NCI-H2171 treated with DMSO at 0.1 percent for 48 hours (cell line): Measurements from ENCODE around the gene NABP1.
"Not testable (repeated sequence)": the region's sequence is repeated elsewhere in the genome, so short reads cannot be mapped to it uniquely, and the experiment has no call there.

ENCODE experiments used
- DNase-seq: peaks from one replicate; lab custom pipeline; 2025; lab: John Stamatoyannopoulos, UW

Gene NABP1

GRCh38 chr2:191677646-191678436 is at the start of gene NABP1:
TSS of gene NABP1 (plus strand) at chr2:191678136. CDS start at chr2:191678615, 479 bp downstream.
- DNase-seq, result peak; percentile 97

- DNase-seq, result no peak
These were observed 48.9 kb upstream of the NABP1 start for GRCh38 chr2:191629001-191629453.

- DNase-seq, result no peak
These were observed 47.8 kb upstream of the NABP1 start for GRCh38 chr2:191629976-191630712.

GRCh38 chr2:191631754-191632153 is 46.2 kb upstream of the NABP1 start:
- DNase-seq, result peak; percentile 31

GRCh38 chr2:191632426-191632825 is 45.5 kb upstream of the NABP1 start:
- DNase-seq, result no peak

- no peak for DNase-seq
These were observed 43.1 kb upstream of the NABP1 start for GRCh38 chr2:191634791-191635190.

GRCh38 chr2:191635333-191636234 is 42.4 kb upstream of the NABP1 start:
- DNase-seq, result no peak

- no peak for DNase-seq
These were observed 41.7 kb upstream of the NABP1 start for GRCh38 chr2:191636235-191636543.

GRCh38 chr2:191636586-191636985 is 41.4 kb upstream of the NABP1 start:
- no peak for DNase-seq

GRCh38 chr2:191637182-191638078 is 40.5 kb upstream of the NABP1 start:
- no peak for DNase-seq

- DNase-seq, result no peak
These were observed 39.7 kb upstream of the NABP1 start for GRCh38 chr2:191638079-191638801.

GRCh38 chr2:191638802-191639172 is 39.1 kb upstream of the NABP1 start:
- DNase-seq, result no peak

- no peak for DNase-seq
These were observed 36.3 kb upstream of the NABP1 start for GRCh38 chr2:191641609-191642008.

- no peak for DNase-seq
These were observed 35.4 kb upstream of the NABP1 start for GRCh38 chr2:191642541-191642940.

- DNase-seq, result no peak
These were observed 34.5 kb upstream of the NABP1 start for GRCh38 chr2:191643429-191643828.

GRCh38 chr2:191644613-191645012 is 33.3 kb upstream of the NABP1 start:
- DNase-seq, result not testable (repeated sequence)

GRCh38 chr2:191645032-191645431 is 32.9 kb upstream of the NABP1 start:
- no peak for DNase-seq

- no peak for DNase-seq
These were observed 32.3 kb upstream of the NABP1 start for GRCh38 chr2:191645434-191646162.

- DNase-seq, result no peak
These were observed 31.6 kb upstream of the NABP1 start for GRCh38 chr2:191646163-191646902.
